Subcutaneous abdominal adipose tissue (tissue), 5 donors: ENCODE results near the gene CKMT1B.
A peak's percentile ranks its signal among the peaks of the same experiment; 100 is the strongest.
"Not testable (repeated sequence)": the region's sequence is repeated elsewhere in the genome, so short reads cannot be mapped to it uniquely, and the experiment has no call there.

Experiments
- H3K27ac ChIP-seq: one replicate; pipeline ENCODE4 v1.7.0; 2013; ENCODE audit warnings: low read depth, mild to moderate bottlenecking, inconsistent platforms, low read length, moderate library complexity
- H3K27me3 ChIP-seq, 5 donors: one replicate each; pipeline ENCODE4 v1.7.0; 2013; ENCODE audit warnings: low read length in 5 of 5, inconsistent platforms in 1 of 5; ENCODE audit not compliant: control insufficient read depth in 5 of 5, insufficient read depth in 4 of 5
- H3K36me3 ChIP-seq, 5 donors: one replicate each; pipeline ENCODE4 v1.7.0; 2013; ENCODE audit warnings: low read length in 5 of 5; ENCODE audit not compliant: control insufficient read depth in 5 of 5, insufficient read depth in 5 of 5
- H3K4me1 ChIP-seq, 5 donors: one replicate each; pipeline ENCODE4 v1.7.0; 2013; ENCODE audit warnings: low read length in 5 of 5, mild to moderate bottlenecking in 3 of 5, moderate library complexity in 1 of 5; ENCODE audit not compliant: control insufficient read depth in 5 of 5, insufficient read depth in 5 of 5
- H3K4me3 ChIP-seq, 5 donors: one replicate each; pipeline ENCODE4 v1.7.0; 2013; ENCODE audit warnings: low read length in 5 of 5, low read depth in 1 of 5
- H3K9ac ChIP-seq, 5 donors: one replicate each; pipeline ENCODE4 v1.7.0; 2013; ENCODE audit warnings: low read length in 5 of 5, mild to moderate bottlenecking in 4 of 5, moderate library complexity in 3 of 5
- H3K9me3 ChIP-seq, 5 donors: one replicate each; pipeline ENCODE4 v1.7.0; 2013; ENCODE audit warnings: low read length in 5 of 5; ENCODE audit not compliant: control insufficient read depth in 5 of 5
- donor health status: healthy.
- donor health status: healthy.
- donor health status: healthy.
- donor health status: healthy.
- donor health status: healthy.

Gene CKMT1B

GRCh38 chr15:43593328-43594190 is at the start of gene CKMT1B:
CKMT1B (plus strand) TSS chr15:43594027; CDS start chr15:43594219, 192 bp downstream.
- not testable (repeated sequence) for H3K9me3 ChIP-seq, H3K4me1 ChIP-seq, H3K36me3 ChIP-seq, H3K27me3 ChIP-seq, H3K9ac ChIP-seq, H3K4me3 ChIP-seq, H3K27ac ChIP-seq

DNA sequence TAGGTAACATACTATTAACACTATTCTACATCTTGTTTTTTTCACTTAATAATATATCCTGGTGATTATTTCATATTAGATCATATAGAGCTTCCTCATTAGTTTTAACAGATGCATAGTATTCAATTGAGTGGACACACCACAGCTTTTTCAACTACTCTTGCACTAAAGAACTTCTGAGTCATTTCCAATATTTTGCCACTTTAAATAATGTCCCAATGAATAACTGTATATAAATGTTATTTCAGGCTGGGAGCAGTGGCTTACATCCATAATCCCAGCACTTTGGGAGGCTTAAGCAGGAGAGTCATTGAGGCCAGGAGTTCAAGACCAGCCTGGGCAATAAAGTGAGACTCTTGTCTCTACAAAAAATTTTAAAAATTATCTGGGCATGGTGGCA is 49.6 kb upstream of the CKMT1B start:
- H3K4me1 ChIP-seq, result peaks cover 0 to 6% (median 0%) of the 10 kb centered on the region in 5 donors
- no peak overlapping the region for H3K9ac ChIP-seq
- H3K4me3 ChIP-seq, result no peak overlapping the region
- H3K27me3 ChIP-seq, result no peaks in the 10 kb centered on the region
- H3K9me3 ChIP-seq, result peaks cover 0 to 2% (median 0%) of the 10 kb centered on the region in 5 donors
- H3K36me3 ChIP-seq, result peaks cover 0 to 1% (median 0%) of the 10 kb centered on the region in 5 donors
- H3K27ac ChIP-seq, result no peak overlapping the region

DNA sequence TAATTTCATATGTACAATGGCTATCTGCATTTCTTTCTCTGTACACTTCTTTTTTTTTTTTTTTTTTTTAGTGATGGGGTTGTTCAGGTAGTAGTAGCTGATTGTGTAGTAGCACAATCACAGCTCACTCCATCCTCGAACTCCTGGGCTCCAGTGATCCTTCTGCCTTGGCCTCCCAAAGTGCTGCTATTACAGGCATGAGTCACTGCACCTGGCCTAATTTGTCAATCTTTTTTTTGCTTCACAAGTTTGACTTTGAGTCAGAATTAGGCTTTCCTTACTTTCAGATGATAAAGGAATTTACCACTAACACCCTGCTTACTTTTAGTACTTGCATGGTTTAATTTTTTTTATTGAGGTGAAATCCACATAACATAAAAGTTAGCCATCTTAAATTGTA is 48.4 kb upstream of the CKMT1B start:
- no peaks in the 10 kb centered on the region for H3K36me3 ChIP-seq
- no peak overlapping the region for H3K27ac ChIP-seq
- no peak overlapping the region for H3K9ac ChIP-seq
- H3K4me3 ChIP-seq, result no peak overlapping the region
- H3K4me1 ChIP-seq, result peaks cover 0 to 9% (median 0%) of the 10 kb centered on the region in 5 donors
- H3K9me3 ChIP-seq, result peaks cover 0 to 2% (median 0%) of the 10 kb centered on the region in 5 donors
- H3K27me3 ChIP-seq, result no peaks in the 10 kb centered on the region

- Histone ChIP-seq H3K4me1 (peaks cover 0 to 5% (median 0%) of the 10 kb centered on the region in 5 donors), H3K27ac (no peak overlapping the region), H3K9ac (no peak overlapping the region), H3K27me3 (no peaks in the 10 kb centered on the region), H3K4me3 (no peak overlapping the region), H3K9me3 (peaks cover 0 to 2% (median 0%) of the 10 kb centered on the region in 5 donors), H3K36me3 (no peaks in the 10 kb centered on the region)
Measured at GRCh38 chr15:43547539-43547938, 46.3 kb upstream of the CKMT1B start.

DNA sequence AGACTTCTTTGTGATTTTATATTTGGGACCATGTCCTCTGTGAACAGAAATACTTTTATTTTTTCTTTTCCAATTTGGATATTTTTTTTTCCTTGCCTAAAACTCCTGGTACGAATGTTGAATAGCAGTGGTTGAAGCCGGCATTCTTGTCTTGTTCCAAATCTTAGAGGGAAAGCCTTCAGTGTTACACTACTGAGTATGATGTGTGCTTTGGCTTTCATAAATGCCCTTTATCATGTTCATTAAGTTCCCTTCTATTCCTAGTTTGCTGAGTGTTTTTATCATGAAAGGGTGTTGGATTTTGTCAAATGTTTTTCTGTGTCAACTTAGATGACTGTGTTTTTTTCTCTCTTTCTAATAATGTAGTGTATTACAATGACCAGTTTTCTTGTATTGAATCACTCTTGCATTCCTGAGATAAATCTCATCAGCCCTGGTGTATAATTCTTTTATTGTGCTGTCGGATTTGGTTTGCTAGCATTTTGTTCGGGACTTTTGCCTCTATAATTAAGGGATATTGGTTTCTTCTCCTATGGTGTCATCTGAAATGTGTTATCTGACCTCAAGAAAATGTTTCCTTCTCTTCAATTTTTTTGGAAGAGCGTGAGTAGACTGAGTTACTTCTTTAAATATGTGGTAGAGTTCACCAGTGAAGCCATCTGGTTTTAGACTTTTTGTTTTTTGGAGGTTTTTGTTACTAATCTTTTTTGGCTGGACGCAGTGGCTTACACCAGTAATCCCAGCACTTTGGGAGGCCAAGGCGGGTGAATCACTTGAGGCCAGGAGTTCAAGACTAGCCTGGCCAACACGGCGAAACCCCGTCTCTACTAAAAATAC is 43.1 kb upstream of the CKMT1B start:
- H3K9ac ChIP-seq, result no peak overlapping the region
- peak overlapping the region; percentile 47 for H3K27ac ChIP-seq
- no peak overlapping the region for H3K4me3 ChIP-seq
- H3K4me1 ChIP-seq, result peaks cover 0 to 5% (median 0%) of the 10 kb centered on the region in 5 donors
- no peaks in the 10 kb centered on the region for H3K27me3 ChIP-seq
- H3K9me3 ChIP-seq, result no peaks in the 10 kb centered on the region
- no peaks in the 10 kb centered on the region for H3K36me3 ChIP-seq

DNA sequence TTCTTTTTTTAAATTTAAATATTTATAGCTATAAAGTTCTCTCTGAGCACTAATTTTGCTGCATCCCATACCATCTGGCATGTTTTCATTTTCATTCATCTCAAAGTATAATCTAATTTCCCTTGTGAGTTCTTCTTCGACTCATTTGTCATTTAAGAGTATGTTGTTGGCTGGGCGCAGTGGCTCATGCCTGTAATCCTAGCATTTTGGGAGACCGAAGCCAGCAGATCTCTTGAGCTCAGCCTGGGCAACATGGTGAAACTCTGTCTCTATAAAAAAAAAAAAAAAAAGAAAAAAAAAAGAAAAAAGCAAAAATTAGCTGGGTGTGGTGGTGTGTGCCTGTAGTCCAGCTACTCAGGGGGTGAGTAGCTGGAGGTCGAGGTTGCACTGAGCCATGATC is 41.6 kb upstream of the CKMT1B start:
- Histone ChIP-seq H3K4me1 (peaks cover 0 to 5% (median 0%) of the 10 kb centered on the region in 5 donors), H3K36me3 (peaks cover 0 to 10% (median under 1%) of the 10 kb centered on the region in 5 donors), H3K9me3 (no peaks in the 10 kb centered on the region), H3K27ac (no peak overlapping the region), H3K4me3 (no peak overlapping the region), H3K27me3 (no peaks in the 10 kb centered on the region), H3K9ac (no peak overlapping the region)

GRCh38 chr15:43552986-43553385 is 40.8 kb upstream of the CKMT1B start:
- Histone ChIP-seq H3K27me3 (no peaks in the 10 kb centered on the region), H3K36me3 (peaks cover 0 to 16% (median 5%) of the 10 kb centered on the region in 5 donors), H3K9me3 (no peaks in the 10 kb centered on the region), H3K4me3 (no peak overlapping the region), H3K27ac (no peak overlapping the region), H3K9ac (no peak overlapping the region), H3K4me1 (peaks cover 0 to 5% (median 0%) of the 10 kb centered on the region in 5 donors)

DNA sequence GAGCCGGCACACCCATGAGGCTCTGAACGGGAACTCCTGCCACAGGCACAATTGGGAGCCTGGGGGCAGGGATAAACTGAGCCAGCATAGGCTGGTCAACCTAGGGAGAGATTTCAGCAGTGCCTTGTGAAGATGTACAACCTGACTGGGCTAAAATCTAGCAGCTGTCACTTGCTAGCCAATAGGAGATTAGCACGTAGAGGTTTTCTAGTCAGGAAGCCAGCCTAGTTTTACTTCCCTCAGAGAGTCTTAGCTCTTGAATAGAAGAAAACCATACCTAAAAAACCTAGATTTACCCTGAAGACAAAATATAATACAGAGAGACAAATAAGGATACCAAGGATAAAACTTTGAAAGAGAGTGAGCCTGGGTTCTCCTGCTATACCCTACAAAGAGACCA is 31.1 kb upstream of the CKMT1B start:
- H3K27ac ChIP-seq, H3K9me3 ChIP-seq, H3K27me3 ChIP-seq, H3K4me1 ChIP-seq, H3K4me3 ChIP-seq, H3K9ac ChIP-seq: not testable (repeated sequence)
- H3K36me3 ChIP-seq, result peaks cover 0 to 12% (median 6%) of the 10 kb centered on the region in 5 donors

GRCh38 chr15:43563793-43564192 is 30.0 kb upstream of the CKMT1B start:
- H3K4me1 ChIP-seq, H3K9ac ChIP-seq, H3K27ac ChIP-seq, H3K9me3 ChIP-seq, H3K36me3 ChIP-seq, H3K4me3 ChIP-seq, H3K27me3 ChIP-seq: not testable (repeated sequence)

DNA sequence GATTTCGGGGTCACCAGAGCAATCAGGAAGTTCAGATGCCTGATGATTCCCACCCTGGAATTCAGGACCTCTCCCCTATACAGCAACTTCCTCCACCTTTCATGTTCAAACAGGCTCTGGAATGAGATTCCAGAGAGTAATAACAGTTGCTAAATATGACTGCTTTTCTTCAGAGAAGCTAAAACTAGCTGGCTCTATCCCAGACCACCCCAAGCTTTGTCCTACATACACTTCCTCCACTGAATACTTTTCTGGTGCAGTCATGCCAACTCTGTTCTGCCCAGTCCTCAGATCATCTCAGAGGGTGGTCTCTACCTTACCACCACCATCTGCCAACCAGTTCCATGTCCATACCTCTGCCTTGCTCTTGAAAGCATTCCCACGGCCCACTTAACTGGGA is 27.2 kb upstream of the CKMT1B start:
- not testable (repeated sequence) for H3K27ac ChIP-seq, H3K4me3 ChIP-seq, H3K9ac ChIP-seq, H3K27me3 ChIP-seq, H3K4me1 ChIP-seq, H3K36me3 ChIP-seq, H3K9me3 ChIP-seq
